IPS-18c (cell line): ENCODE results near the gene SCLT1.

Source experiments
- H3K4me3 ChIP-seq: 2 replicates; pipeline ENCODE4 v1.7.0; 2013; ENCODE audit warnings: low read depth, mild to moderate bottlenecking, low read length, moderate library complexity; ENCODE audit not compliant: insufficient read depth
- H3K9me3 ChIP-seq: one replicate; pipeline ENCODE4 v1.6.1; 2013; ENCODE audit warnings: mild to moderate bottlenecking, low read length, moderate library complexity; ENCODE audit not compliant: control insufficient read depth, insufficient read depth

The SCLT1 gene

DNA sequence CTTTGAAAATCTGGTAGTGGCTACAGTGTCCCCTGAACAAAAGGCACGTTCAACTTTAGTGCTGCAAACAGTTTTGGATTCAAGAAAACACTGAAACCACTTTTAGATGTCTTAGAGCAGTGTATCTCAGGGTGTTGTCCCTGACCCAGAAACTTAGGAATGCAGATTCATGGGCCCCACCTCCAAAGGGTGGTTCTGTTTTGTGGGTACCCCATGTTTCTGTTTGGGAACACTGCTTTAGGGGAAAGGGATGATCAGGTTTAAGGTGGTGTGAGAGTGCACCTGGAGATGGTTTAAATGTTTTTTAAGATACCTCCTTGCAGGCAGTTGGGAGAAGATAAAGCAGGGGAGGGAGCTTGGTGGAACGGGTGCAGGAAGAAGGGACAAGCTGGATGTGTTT lies 228.2 kb downstream of the SCLT1 start:
- Histone ChIP-seq H3K9me3 (no peaks in the 10 kb centered on the region), H3K4me3 (no peak overlapping the region)

DNA sequence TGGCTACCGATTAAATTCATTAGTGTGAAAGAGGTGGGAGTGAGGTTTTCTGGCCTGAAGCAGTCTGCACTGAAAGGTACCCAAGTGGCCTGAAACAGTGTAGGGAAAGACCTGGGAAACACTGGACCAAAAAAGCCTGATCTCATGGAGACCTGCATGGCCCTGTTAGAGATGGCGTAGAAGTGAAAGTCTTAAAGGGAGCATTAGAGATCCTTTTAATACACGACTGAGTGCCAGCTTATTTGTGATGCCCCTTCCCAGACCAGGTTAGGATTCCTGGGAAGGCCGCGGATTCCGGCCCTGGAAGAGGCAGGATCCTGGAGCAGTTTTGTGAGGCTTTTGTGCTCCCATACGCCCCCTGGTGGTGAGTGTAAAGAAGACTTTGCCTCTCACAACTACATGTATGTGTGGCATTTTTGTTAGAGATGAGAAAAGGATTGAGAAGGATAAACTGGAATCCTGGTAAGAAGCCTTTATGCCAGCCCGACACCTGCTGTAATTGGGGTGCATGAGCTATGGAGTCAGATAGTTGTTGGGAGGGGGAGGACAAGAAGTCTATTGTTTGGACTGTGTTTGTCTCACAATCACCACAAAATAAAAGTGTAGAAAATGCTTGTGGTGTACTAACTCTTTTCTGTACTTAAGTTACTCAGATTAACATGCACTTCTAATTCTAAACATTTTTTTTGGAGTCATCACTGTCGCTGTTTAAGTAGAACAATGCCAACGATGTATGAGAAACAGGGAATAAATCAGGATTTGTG lies 229.8 kb downstream of the SCLT1 start:
- H3K4me3 ChIP-seq = no peak overlapping the region

DNA sequence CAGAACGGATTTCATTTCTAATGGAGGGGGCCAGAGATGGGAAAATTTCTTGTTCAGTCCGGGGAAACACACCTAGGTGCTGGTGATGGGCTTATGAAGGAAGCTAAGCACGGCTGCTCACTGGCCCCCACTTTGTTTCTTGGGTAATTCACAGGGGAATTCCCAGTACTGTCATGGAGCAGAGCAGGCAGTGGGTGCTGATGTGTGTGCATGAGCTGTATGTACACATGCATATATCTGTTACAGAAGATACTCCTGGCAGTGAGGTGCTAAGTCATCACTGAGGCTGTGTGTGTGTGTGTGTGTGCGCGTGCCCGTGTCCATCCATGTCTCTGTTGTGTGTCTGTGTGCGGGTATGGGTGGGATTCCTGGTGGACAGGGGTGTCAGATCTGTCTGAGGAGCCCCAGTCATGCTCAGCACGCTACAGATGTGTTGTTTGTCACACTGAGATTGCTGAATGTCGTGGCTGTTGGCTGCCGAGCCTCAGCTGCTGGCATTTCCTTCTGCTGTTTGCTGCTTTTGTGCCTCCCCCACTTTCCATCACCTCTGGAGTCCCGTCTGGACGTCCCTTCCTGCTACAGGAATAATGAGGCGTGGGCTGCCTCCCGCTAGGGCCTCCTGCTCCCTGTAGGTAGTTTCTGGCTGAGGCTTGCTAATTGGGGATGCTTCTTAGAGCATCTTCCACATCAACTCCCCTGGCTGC lies 230.6 kb downstream of the SCLT1 start:
- no peak overlapping the region for H3K4me3 ChIP-seq

More for the DNA sequence above, 229.8 kb downstream of the SCLT1 start:
- H3K9me3 ChIP-seq = no peaks in the 10 kb centered on the region

DNA sequence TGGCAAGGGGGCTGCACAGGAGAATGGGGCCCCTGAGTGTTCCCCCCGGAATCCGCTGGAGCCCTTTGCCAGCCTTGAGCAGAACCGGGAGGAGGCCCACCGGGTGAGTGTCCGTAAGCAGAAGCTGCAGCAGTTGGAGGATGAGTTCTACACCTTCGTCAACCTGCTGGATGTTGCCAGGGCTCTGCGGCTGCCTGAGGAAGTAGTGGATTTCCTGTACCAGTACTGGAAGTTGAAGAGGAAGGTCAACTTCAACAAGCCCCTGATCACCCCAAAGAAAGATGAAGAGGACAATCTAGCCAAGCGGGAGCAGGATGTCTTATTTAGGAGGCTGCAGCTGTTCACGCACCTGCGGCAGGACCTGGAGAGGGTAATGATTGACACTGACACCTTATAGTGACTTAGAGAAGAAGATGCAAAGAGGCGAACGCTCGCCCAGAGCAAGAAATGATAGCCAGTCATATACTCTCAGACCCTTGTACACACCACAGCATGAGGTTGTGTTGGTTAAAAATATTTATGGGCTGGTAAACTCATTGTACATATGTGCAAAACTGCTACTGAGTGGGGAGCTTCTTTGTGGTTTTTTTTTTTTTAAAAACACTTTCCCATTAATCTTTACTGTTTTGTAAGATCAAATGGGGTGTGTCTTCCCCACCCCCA lies 231.4 kb downstream of the SCLT1 start:
- Histone ChIP-seq H3K9me3 (no peaks in the 10 kb centered on the region), H3K4me3 (no peak overlapping the region)

More for the DNA sequence above, 230.6 kb downstream of the SCLT1 start:
- H3K9me3 ChIP-seq = no peaks in the 10 kb centered on the region

DNA sequence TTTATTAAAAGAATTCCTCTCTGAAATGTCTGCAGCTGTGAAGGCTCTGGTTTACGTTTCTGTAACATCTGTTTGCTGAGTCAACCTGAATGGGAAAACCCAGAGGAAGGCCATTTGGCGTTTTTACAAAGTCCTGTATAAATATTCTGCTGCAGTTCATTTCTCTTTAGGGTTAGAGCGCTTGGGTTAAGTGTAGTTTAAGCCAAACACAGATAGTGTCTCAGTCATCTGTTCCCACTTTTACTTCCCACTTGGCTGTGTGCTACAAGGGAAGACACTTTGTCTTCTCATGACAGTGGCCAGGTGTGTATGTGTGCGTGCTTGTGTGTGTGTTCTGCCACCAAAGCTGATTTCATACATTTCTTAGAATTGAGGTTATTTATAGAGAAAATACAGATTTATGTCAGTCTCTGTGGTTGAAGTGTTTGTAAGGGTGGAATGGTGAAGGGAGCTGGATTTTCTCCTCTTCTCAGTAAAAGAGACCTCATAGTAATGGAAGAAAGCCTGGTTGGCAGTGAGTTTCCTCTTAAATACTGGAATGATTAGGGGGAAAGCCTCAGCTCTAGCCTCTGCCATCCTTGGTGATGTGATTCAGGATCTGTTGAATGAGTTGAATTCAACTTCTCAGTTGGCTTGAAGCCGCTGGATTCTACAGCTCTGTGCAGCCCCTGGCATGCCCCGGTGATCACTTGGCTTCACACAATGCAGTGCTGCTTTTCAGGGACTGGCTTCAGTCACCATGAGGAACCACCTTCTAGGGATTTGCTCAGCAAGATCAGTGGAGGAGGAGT lies 233.3 kb downstream of the SCLT1 start:
- no peak overlapping the region for H3K4me3 ChIP-seq
- H3K9me3 ChIP-seq = no peaks in the 10 kb centered on the region

DNA sequence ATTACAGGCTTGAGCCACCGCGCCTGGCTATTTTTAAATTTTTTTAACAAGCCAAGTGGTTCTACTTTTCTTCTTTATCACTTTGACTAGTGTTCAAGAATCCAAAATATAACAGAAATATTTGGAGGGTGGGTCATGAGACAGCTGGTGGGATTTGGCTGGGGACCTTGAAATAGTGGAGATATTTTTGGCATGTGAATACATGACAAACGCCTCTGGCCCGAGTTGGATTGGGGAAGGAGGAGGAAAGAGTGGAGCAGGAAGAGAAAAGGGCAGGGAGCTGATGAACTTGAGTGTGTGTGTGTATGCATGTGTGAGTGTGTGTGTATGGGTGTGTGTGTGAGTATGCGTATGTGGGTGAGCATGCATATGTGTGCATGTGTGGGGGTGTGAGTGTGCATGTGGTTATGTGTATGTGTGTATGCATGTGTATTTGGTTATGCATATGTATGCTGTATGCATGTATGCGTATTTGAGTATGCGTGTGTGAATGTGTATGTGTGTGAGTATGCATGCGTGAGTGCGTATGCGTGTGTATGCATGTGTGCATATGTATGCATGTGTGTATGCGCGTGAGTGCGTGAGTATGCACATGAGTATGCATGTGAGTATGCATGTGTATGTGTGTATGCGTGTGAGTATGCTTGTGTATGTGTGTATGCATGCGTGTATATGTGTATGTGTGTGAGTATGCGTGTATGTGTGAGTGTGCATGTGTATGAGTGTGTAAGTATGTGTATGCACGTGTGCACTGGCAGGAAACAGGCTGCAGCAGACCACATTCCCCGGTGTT lies 234.3 kb downstream of the SCLT1 start:
- no peak overlapping the region for H3K4me3 ChIP-seq
- no peaks in the 10 kb centered on the region for H3K9me3 ChIP-seq

DNA sequence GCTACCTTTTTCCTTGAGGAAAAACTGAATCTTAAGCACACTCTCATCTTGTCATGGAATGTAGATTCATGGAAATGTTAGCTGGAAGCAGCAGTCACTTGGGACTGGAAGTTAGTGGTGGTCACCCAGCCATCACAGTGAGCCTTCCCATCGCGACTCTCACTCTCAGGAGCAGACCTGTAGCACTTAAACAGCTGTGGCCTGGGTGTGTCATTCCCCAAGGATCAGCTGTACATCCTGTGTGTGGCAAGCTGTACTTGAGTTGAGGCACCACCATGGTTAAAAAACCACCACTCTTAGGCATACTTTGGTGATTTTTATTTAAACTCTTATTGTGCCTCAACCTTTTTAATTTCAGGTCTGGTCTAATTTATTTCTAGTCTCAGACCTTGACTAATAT lies 237.1 kb downstream of the SCLT1 start:
- no peaks in the 10 kb centered on the region for H3K9me3 ChIP-seq

DNA sequence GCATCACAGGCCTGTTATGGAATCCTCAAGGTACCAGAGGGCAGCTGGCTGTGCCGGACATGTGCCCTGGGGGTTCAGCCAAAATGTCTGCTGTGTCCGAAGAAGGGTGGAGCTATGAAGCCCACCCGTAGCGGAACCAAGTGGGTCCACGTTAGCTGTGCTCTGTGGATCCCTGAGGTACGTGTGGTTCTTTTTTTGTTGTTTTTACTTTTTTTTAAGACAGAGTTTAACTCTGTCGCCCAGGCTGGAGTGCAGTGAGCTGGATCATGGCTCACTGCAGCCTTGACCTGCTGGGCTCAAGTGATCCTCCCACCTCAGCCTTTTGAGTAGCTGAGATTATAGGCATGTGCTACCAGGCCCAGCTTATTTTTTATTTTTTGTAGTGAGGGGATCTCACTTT lies 237.7 kb downstream of the SCLT1 start:
- Histone ChIP-seq H3K4me3 (no peak overlapping the region), H3K9me3 (no peaks in the 10 kb centered on the region)

More for the DNA sequence above, 237.1 kb downstream of the SCLT1 start:
- H3K4me3 ChIP-seq = no peak overlapping the region

DNA sequence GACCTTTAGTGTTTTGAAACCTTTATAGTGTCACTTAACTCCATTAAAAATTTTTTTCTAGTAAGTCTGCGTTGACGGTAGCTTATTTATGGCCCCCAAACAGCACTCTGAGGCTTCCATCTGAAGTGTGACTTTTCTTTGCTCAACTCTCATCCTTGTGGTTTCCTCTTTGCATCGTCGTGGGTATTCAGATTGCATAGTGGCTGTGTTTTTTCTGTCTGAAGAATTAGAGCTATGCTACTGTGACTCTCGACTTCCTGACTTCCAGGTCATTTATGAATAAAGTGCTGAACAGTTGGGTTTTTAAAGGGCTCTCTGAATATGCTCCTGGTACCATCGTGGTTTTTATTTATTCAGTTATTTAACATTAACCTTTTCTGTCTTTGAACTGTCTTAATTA lies 238.9 kb downstream of the SCLT1 start:
- H3K4me3 ChIP-seq = no peak overlapping the region
- no peaks in the 10 kb centered on the region for H3K9me3 ChIP-seq

DNA sequence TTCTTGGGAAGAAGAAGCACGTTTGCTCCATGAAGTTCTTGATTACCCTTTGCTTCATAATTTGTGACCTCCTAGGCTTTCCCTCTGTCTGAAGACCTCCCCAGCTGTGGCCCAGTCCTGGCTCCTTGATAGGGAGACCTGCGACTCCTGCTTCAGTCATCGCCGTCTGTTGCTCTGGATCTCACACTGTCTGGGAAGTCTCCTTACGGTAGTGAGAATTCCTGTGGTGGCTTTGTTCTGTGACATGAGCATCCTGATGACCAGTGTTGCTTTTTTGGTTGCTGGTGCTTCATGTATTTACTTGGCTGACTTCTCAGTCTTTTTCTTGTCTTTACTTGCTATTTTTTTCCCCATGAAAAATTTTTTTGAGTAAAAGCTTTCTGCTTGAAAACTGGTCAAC lies 239.6 kb downstream of the SCLT1 start:
- H3K9me3 ChIP-seq = no peaks in the 10 kb centered on the region
- H3K4me3 ChIP-seq = no peak overlapping the region

DNA sequence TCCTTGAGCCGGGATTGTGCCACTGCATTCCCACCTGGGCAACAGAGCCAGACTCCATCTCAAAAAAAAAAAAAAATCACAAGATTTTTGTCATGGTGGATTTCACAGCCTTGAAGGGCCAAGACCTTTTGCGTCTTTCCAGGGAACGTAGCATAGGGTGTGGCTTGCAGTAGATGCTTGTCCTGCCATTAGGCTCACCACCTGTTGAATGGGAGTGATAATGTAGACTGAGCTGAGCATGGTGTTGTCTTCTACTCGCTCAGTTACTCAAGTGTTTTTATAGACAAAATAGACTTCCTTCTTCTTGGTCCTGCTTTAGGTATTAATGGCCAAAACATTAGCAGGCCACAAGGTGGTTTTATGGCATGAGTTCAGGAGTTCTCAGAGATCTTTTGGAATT lies 243.1 kb downstream of the SCLT1 start:
- no peaks in the 10 kb centered on the region for H3K9me3 ChIP-seq

DNA sequence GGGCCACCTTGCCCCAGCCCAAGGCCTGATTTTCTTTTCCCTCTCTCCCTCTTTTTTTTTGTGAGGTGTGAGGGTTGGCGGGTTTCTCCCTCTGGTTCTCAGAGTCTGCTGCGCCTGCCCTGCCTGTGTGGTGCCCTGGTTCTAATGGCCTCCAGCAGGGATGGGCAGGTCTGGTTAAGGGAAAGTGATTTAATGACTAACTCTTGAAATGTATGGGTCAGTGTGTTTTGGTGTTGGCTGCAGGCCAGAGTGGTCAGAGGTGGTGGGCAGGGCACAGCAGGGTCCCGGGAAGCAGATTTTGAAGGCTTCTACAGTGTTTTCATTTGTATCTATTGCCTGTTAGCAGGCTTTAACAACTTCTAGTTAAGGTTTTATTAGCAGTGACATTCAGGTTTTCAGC lies 244.9 kb downstream of the SCLT1 start:
- Histone ChIP-seq H3K9me3 (no peaks in the 10 kb centered on the region), H3K4me3 (no peak overlapping the region)

More for the DNA sequence above, 243.1 kb downstream of the SCLT1 start:
- no peak overlapping the region for H3K4me3 ChIP-seq

DNA sequence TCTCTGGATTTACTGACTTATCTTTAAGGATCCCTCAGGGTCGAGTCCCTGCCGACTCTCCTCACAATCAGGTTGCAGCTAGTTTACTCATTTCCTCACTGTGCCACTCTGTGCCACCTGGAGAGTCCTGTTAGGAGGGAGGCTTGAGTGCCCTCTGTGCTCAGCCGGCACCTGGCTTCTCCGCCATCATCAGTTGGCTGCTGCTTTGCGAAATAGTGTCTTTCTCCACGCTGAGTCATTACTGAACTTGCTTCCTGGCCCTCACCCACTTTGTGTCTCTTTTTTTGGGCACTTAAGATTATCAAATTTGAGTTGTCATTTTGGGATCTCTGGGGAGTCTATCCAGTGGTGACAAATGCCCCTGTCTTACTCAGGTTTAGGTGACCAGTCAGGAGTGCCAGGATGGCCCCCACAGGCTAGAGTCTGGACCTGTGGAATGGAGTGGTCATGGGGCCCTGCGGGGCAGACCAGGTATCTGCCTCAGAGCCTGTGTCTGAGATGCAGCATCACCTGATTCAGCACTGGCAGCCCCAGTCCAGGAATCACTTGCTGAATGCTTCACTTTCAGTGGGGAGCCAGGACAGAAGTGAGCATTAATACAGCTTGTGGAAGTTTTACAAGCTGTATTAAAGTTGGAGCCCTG lies 246.1 kb downstream of the SCLT1 start:
- Histone ChIP-seq H3K9me3 (no peaks in the 10 kb centered on the region), H3K4me3 (no peak overlapping the region)

DNA sequence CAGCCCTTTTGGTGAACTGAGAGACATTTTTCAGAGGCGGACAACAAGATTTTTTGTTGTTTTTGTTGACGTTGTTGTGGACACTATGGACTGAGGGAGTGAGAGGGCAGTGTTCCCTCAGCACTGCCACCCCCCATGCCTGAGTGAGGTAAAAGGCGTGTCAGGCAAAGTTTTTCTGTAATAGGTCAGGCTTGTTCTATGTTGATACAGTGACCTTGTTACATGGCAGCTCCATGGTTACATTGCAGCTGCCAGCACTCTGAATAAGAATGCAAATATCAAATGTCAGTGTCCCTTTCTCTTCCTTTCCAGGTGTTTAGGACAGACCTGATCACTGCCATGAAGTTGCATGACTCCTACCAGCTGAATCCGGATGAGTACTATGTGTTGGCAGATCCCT lies 247.3 kb downstream of the SCLT1 start:
- Histone ChIP-seq H3K9me3 (no peaks in the 10 kb centered on the region), H3K4me3 (no peak overlapping the region)

DNA sequence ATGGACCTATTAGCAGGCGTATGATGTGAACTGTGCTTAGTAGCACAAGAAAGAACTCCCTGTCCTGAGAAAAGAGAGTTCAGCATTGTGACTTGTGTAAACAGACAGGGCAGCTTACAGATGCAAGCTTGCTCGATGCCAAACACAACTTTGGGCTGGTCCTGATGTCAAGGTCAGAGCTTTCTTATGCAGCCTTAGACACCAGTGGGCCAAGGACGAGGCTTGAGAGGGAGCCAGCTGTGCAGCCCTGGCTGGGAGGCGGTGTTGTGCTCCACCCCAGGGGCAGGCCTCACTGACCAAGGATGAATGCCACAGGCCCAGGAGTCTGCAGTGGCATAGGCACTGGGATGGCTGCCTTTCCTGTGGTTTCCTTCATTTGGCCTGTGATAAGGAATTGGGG lies 248.4 kb downstream of the SCLT1 start:
- no peaks in the 10 kb centered on the region for H3K9me3 ChIP-seq
- H3K4me3 ChIP-seq = no peak overlapping the region

DNA sequence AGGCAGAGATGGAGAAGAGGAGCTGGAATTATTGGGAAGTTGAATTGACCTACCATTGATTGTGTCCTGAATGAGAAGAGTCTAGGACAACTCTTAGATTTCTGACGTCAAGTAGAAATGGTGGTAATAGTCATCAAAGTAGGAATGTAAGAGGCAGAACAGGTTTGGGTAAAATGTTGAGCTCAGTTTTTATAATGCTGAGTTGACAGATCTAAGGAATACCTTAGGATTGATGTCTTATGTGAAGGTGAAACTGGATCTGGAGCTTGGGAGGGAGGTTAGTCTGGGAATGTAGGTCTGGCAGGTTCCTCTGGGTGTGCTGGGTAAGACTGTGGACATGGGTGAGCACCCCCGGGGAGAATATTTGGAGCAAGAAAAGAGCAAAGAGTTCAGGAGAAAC lies 251.9 kb downstream of the SCLT1 start:
- Histone ChIP-seq H3K9me3 (no peaks in the 10 kb centered on the region), H3K4me3 (no peak overlapping the region)
